Neuron (in vitro differentiated cells): ENCODE measurements around the gene UTY.

Experiments
- H2AFZ ChIP-seq: one replicate; pipeline ENCODE4 v1.6.1; 2013; ENCODE audit warnings: low read depth, mild to moderate bottlenecking, inconsistent platforms, low read length, moderate library complexity
- H3K27me3 ChIP-seq: one replicate; pipeline ENCODE4 v1.6.1; 2013; ENCODE audit warnings: low read length; ENCODE audit not compliant: insufficient read depth
- H3K36me3 ChIP-seq: one replicate; pipeline ENCODE4 v1.6.1; 2013; ENCODE audit warnings: low read length; ENCODE audit not compliant: insufficient read depth
- H3K4me1 ChIP-seq: one replicate; pipeline ENCODE4 v1.6.1; 2013; ENCODE audit warnings: low read length; ENCODE audit not compliant: insufficient read depth
- H3K4me3 ChIP-seq: 2 replicates; pipeline ENCODE4 v1.5.1; 2013; ENCODE audit warnings: mild to moderate bottlenecking, low read length, moderate library complexity
- H3K9me3 ChIP-seq: one replicate; pipeline ENCODE4 v1.6.1; 2013; ENCODE audit warnings: low read length

The UTY gene

GRCh38 chrY:13479828-13480227 is at the start of gene UTY:
Gene UTY (minus strand): TSS chrY:13480033. CDS start chrY:13479665, 368 bp downstream.
- Histone ChIP-seq H3K9me3 (no peaks in the 10 kb centered on the region), H3K4me3 (no peak within 1 kb of the TSS), H3K27me3 (no peaks in the 10 kb centered on the region), H3K4me1 (no peaks in the 10 kb centered on the region), H2AFZ (no peak within 1 kb of the TSS), H3K36me3 (no peaks in the 10 kb centered on the region)

- Histone ChIP-seq H3K9me3 (no peaks in the 10 kb centered on the region), H3K4me1 (no peaks in the 10 kb centered on the region), H3K36me3 (no peaks in the 10 kb centered on the region), H2AFZ (no peak overlapping the region), H3K27me3 (no peaks in the 10 kb centered on the region), H3K4me3 (no peak overlapping the region)
Observed at GRCh38 chrY:13520474-13520873, 40.6 kb upstream of the UTY start.

- no peaks in the 10 kb centered on the region for H3K27me3 ChIP-seq
- H3K36me3 ChIP-seq, result no peaks in the 10 kb centered on the region
- H2AFZ ChIP-seq, result no peak overlapping the region
- no peak overlapping the region for H3K4me3 ChIP-seq
- no peaks in the 10 kb centered on the region for H3K4me1 ChIP-seq
- H3K9me3 ChIP-seq, result no peaks in the 10 kb centered on the region
Observed at GRCh38 chrY:13501215-13501614, 21.4 kb upstream of the UTY start.

- Histone ChIP-seq H3K4me1 (no peaks in the 10 kb centered on the region), H3K4me3 (no peak overlapping the region), H2AFZ (no peak overlapping the region), H3K36me3 (no peaks in the 10 kb centered on the region), H3K9me3 (no peaks in the 10 kb centered on the region), H3K27me3 (no peaks in the 10 kb centered on the region)
Observed at GRCh38 chrY:13493737-13494136, 13.9 kb upstream of the UTY start.

- Histone ChIP-seq H3K36me3 (no peaks in the 10 kb centered on the region), H2AFZ (no peak overlapping the region), H3K27me3 (no peaks in the 10 kb centered on the region), H3K9me3 (no peaks in the 10 kb centered on the region), H3K4me1 (no peaks in the 10 kb centered on the region), H3K4me3 (no peak overlapping the region)
Observed at GRCh38 chrY:13492408-13492807, 12.6 kb upstream of the UTY start.

GRCh38 chrY:13488738-13489137 is 8.9 kb upstream of the UTY start:
- no peaks in the 10 kb centered on the region for H3K4me1 ChIP-seq
- H2AFZ ChIP-seq, result no peak overlapping the region
- H3K9me3 ChIP-seq, result no peaks in the 10 kb centered on the region
- no peaks in the 10 kb centered on the region for H3K27me3 ChIP-seq
- H3K4me3 ChIP-seq, result no peak overlapping the region
- H3K36me3 ChIP-seq, result no peaks in the 10 kb centered on the region

GRCh38 chrY:13479121-13479711 is 617 bp downstream of the UTY start:
- no peaks in the 10 kb centered on the region for H3K36me3 ChIP-seq
- no peaks in the 10 kb centered on the region for H3K9me3 ChIP-seq
- H3K4me1 ChIP-seq, result no peaks in the 10 kb centered on the region
- H3K27me3 ChIP-seq, result no peaks in the 10 kb centered on the region
- no peak overlapping the region for H3K4me3 ChIP-seq
- no peak overlapping the region for H2AFZ ChIP-seq

- no peak overlapping the region for H3K4me3 ChIP-seq
- no peak overlapping the region for H2AFZ ChIP-seq
- H3K27me3 ChIP-seq, result no peaks in the 10 kb centered on the region
Observed at GRCh38 chrY:13478126-13478785, 1.6 kb downstream of the UTY start.

GRCh38 chrY:13474997-13475396 is 4.8 kb downstream of the UTY start:
- no peaks in the 10 kb centered on the region for H3K27me3 ChIP-seq
- no peaks in the 10 kb centered on the region for H3K4me1 ChIP-seq
- no peaks in the 10 kb centered on the region for H3K9me3 ChIP-seq
- no peak overlapping the region for H2AFZ ChIP-seq
- H3K36me3 ChIP-seq, result no peaks in the 10 kb centered on the region
- no peak overlapping the region for H3K4me3 ChIP-seq

More at GRCh38 chrY:13478126-13478785, 1.6 kb downstream of the UTY start:
- H3K9me3 ChIP-seq, result no peaks in the 10 kb centered on the region
- H3K4me1 ChIP-seq, result no peaks in the 10 kb centered on the region
- no peaks in the 10 kb centered on the region for H3K36me3 ChIP-seq

- no peak overlapping the region for H2AFZ ChIP-seq
- no peaks in the 10 kb centered on the region for H3K9me3 ChIP-seq
- H3K27me3 ChIP-seq, result no peaks in the 10 kb centered on the region
- no peak overlapping the region for H3K4me3 ChIP-seq
- H3K36me3 ChIP-seq, result no peaks in the 10 kb centered on the region
- H3K4me1 ChIP-seq, result no peaks in the 10 kb centered on the region
Observed at GRCh38 chrY:13451572-13451971, 28.3 kb downstream of the UTY start.

GRCh38 chrY:13450596-13451130 is 29.2 kb downstream of the UTY start:
- H3K4me1 ChIP-seq, result no peaks in the 10 kb centered on the region
- H3K4me3 ChIP-seq, result no peak overlapping the region
- no peaks in the 10 kb centered on the region for H3K36me3 ChIP-seq
- H3K27me3 ChIP-seq, result no peaks in the 10 kb centered on the region
- H2AFZ ChIP-seq, result no peak overlapping the region
- H3K9me3 ChIP-seq, result no peaks in the 10 kb centered on the region

GRCh38 chrY:13445566-13445965 is 34.3 kb downstream of the UTY start:
- Histone ChIP-seq H3K4me1 (no peaks in the 10 kb centered on the region), H3K9me3 (no peaks in the 10 kb centered on the region), H2AFZ (no peak overlapping the region), H3K36me3 (no peaks in the 10 kb centered on the region), H3K4me3 (no peak overlapping the region), H3K27me3 (no peaks in the 10 kb centered on the region)

- Histone ChIP-seq H3K9me3 (no peaks in the 10 kb centered on the region), H3K4me1 (no peaks in the 10 kb centered on the region), H2AFZ (no peak overlapping the region), H3K4me3 (no peak overlapping the region), H3K27me3 (no peaks in the 10 kb centered on the region), H3K36me3 (no peaks in the 10 kb centered on the region)
Observed at GRCh38 chrY:13443146-13443545, 36.7 kb downstream of the UTY start.
